ENCODE data around the gene PRKN.
"Not testable (repeated sequence)": the region's sequence is repeated elsewhere in the genome, so short reads cannot be mapped to it uniquely, and the experiment has no call there.

The PRKN gene

DNA sequence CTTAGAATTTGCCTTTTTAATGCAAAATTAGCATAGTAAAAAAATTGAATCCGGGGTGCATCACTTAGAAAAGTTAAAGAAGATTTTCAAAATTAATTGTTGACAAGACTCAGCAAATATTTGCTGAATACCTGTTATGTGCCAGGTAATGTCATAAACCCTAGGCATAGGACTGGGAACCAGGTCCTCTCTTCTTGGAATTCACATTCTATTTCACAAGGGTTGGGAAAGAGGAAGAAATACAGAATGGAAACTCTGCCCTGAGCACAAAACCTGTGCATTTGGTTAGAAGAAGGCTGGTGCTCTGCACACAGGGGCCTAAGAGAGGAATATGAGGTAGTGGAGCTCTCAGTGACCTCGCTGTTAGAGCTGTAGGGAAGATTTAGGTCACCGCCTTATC, 879.9 kb downstream of the PRKN start:
- DNase-seq (ENCODE audit: low read depth in 2 of 2): no peak

DNA sequence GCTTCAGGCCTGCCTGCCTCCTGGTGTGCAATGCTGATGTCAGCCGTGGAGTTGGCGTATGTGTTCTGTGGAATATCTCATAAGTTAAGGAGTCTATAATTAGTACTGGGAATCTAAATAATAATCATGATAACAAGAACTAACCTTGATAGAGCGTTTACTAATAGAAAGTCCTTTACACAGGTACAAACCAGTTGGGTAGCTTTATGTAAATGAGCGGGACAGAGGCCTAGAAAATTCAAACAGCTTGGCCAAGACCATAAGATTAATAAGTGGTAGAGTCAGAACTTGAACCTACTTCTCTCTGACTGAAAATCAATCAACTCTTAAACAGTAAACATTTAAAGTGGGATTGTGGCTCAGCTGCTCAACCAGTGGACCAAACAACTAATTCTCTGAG, 882.8 kb downstream of the PRKN start:
- no peak for DNase-seq (ENCODE audit: low read depth in 2 of 2)

DNA sequence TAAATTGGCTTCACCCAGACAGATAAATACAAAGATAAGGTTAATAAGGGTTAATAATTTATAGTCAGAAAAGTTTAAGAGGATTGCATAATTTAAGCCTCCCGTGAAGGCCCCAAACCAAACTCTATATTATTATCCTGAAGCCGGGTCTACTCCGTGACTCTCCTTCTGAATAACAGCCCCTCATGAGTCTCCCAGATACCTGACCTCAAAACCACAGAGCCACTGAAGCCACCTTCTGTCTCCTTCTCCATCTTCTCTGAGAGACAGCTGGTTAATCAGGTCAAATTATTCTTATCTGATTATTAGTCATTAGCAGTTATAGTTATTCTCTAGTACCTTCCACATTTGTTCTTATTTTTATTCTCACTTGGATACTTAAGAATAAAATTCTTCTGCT, 884.5 kb downstream of the PRKN start:
- DNase-seq (ENCODE audit: low read depth in 2 of 2): no peak

DNA sequence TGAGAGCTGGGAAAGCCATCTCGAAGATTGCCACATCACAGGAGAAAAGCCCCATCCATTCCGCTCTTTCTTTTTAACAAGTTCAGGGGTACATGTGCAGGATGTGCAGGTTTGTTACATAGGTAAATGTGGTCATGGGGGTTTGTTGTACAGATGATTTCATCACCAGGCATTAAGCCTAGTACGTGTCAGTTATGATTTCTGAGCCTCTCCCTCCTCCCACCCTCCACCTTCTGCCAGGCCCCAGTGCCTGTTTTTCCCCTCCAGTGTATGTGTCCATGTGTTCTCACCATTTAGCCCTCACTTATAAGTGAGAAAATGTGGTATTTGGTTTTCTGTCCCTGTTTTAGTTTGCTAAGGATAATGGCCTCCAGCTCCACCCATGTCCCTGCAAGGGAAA, 887.2 kb downstream of the PRKN start:
- no peak for DNase-seq (ENCODE audit: low read depth in 2 of 2)

DNA sequence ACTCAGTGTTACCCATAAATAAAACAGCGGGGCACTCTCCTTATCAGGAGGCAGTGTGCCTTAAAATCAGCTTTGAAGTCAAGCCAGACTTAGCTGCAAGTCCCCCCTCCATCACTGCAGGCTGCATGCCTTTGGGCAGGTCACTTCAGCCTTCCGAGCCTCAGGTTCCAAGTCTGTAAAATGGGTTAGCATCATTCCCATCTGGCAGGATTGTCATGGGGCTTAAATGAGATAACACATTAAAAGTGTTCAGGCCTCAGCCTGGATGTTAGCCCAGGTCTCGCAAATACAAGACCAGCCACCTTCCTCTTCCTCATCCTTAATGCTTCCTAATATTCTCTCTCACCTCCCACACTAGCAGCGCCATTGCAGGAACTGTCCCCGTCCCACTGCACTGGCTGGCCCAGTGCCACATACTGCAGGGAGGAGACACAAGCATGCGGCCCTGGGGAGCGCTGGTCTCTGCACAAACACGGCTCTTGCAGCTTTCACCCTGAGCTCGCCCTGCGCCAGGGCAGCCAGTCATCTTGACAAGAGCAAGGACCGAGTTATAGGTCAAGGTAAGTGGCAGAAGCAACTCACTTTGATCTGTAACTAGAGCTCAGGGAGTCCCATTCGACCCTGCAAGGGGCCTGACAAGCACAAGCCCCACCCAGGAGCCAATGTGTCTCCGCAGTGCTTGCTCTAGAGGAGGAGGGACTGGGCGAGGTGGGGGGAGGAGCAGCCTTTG, 889.1 kb downstream of the PRKN start:
- DNase-seq (ENCODE audit: low read depth in 2 of 2): no peak

DNA sequence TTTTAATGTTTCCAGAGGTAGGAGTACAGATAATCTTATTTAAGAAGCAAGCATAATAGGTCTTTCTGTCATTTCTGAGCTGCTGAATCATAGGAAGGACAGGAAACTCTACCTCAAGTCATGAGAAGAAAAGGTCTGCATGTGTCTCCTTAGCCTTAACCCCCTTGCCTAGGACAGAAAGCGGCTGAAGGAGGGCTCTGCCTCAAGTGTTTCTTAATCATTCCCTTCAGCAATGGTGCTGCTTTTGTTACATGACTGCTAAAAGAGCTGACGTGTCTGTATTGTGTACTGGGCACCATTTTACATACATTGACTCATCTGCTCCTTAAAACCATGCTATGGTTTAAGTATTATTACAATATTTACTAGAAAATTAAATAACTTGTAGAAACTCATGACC, 889.7 kb downstream of the PRKN start:
- no peak for DNase-seq (ENCODE audit: low read depth in 2 of 2)

DNA sequence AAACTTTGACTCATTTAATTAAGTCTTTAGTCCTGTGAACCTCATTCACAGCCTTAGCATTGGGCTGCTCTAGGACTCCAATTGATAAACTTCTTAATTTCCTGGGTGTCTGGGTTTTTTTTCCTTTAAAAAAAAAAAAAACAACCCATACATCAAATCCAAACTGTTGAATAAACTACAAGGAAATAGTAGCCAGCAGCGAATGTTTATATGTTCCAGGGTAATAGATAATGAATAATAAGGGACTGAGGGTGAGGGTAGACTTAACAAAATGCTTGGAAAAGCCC, 890.2 kb downstream of the PRKN start:
- DNase-seq (ENCODE audit: low read depth in 2 of 2): no peak

DNA sequence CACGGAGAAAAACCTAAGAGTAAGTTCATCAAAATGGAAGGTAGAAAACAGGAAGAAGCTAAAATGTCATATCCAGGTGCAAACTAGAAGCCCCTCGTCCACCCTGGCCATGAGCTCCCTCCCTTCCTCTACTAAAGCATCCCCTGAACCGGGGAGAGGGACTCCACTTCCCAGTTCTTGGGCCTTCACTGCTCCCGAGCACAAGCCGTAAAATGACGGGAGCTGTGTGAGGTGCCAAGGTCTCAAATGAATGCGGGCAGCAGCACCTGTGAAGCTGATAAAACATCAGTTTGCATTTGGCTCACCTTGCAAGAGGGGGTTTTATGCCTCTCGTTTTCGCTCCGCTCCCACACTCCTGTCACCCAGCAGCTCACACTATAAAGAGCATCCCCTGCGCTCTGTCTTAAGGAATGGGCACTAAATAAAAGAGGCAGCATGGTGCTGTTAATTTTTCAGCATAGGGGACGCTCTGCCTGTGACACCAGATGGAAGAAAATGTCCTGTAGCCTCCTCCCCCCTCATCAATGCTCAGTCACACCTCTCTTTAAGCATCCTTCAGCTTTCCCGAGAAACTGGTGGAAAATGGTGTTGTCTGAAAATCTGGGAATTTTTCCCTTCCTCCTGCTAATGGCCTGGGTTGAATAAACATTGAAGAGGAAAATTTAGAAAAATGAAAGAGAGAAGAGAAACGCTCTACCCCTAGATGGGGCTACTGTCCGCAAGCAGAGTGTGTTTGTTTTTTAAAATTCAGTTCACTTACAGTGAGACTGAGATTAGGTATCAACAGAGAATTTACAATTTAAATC, 890.7 kb downstream of the PRKN start:
- no peak for DNase-seq (ENCODE audit: low read depth in 2 of 2)

DNA sequence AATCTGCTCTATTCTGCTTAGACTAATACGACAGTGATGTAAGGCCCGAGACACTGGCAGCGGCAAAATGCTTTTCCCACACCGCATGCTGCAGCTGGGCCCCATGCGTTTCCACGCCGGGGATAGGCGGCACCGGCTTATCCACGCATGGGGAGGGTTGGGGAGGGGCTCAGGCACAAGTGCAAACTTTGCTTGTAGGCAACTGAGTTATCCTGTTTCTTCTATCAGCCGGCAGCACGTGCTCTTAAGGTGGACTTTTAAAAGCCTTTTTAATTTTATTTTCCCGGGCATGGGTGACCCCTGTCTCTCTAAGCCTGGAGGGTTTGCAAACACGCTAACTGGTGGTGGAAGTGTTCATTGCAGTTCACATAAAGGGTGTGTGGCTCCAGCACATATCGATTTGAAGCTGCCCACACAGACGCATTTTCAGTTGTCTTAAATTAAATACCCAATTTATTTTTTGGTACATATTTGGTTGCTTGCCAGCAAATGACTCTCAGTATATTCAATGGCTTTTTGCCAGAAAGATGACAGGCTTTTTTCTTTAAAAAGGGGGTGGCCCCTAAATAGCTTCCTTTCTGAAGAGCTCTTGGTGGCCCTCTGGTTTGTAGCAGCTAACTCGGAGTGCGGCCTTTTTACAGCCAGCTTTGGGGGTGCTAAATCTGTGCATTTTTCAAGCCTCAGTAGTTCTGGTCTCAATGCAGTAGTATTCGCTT, 891.9 kb downstream of the PRKN start:
- DNase-seq (ENCODE audit: low read depth in 2 of 2): no peak

DNA sequence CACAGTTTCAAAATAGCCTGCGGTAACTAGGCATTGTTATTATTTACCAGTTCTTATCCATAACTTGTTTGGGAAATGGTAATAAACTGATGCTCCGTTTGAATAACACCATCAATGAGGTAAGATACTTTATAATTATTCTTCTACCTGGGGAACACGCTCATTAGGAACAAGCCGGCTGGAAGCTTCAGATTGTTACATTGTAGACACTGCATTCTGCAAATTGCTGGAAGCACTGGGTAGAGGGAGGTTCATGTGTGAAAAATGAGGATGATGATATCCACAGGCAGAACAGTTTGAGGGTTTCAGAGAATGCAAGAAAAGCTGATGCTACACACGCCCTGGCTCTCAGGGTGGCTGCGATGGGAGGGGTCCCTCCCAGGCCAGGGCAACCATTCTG, 893.1 kb downstream of the PRKN start:
- DNase-seq (ENCODE audit: low read depth in 2 of 2): no peak

DNA sequence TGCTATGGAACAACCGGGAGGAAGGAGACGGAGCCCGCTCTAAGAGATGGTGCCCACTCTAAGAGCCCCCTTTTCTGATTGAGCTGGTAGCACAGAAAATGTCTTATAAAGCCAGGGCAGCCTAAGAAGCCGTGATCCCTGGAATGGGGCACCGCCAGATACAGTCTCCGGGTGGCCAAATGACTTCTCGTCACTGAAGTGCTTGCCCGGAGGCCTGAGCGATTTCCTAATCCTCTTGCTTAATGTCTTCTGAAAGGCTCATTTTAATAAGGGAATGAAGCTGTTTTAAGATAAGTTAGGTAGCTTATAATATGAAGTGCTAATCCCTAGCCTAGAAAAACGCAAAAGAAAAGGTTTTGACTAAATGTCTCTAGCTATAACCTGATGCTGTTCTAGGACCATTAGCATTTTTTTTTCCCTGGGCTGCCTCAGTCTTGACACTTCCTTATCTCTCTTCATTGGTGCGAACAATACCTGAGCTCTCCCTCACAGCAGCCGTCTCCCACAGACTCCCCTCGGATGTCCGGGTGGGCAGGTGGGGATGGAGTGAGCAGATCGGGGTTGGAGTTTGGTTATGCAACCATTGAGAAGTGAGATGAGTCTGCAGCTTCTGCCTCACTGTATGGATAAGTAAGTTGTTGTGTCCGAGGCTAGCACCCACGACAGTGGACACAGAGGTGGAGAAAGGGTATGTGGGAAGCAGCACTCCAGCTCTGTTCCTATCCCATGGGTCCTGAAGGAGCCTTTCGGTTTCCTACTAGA, 894.3 kb downstream of the PRKN start:
- DNase-seq (ENCODE audit: low read depth in 2 of 2): no peak

DNA sequence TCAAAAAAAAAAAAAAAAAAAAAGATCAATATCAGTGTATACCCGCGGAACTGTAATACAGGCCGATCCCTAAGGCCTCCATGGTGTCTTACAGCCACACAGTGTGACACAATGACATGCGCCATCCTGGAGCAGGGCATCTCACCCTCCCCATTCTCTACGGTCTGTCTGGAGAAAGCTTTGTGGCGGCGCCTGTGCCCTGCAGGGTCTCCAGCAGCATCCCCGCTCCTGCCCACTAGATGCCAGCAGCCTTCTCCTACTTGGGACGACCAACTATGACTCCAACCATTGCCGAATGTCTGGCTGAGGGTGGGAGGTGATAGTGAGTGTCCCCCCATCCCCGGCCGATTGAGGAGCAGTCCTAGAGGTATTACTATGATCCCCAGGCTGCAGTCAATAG, 894.9 kb downstream of the PRKN start:
- no peak for DNase-seq (ENCODE audit: low read depth in 2 of 2)

DNA sequence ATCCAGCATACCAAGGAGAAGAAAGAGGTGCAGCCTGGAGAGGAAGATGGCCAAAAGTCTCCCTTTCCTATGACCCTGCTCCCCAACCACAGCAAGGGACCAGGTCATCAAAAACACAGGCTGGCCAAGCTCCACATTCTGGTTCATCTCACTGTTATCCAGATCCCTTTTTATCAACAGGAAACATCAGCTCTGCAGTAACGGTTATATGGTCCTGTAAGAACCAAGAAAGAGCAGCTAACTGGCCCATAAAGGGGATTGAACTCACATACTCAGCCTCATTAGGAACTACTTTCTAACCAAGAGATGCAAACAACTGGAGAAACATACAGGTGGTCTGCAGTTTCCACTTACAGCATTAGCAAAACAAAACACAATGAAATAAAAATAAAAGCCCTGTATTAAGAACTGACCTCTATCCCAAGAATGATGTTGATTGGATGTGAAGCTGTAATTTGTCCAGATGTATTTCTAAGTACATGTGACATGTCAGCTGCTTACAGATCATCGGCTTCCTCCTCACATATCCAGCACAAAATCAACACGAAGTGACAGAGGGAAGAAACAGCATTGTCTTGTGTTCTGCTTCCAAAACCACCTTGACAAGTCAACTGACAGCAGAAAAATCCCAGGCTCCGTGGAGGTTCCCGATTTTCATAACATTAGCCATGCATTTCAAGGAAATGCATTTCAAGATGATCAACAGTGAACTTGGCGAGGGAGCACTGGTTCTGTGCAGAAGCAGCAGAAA, 896.5 kb downstream of the PRKN start:
- no peak for DNase-seq (ENCODE audit: low read depth in 2 of 2)

DNA sequence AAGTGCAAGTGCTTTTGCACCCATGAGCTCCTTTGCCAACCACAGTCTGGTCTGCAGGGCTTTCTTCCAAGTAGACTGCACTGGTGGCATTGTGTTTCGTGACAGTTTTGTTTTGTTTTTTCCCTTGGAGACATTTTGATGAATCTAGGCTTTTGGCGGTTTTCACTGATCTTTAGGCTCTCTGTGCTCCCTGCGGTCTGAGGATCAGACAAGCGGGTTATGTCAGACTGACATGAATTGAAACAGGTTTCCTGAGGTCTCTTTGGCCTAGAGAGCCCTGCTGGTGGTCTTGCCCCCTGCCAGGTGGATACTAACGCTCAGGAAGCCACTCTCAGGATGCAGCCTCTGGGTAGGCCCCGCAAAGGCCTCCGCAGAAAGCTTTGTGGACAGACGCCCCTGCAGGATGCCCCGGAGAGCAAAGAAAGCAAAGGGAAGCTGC, 898.3 kb downstream of the PRKN start:
- DNase-seq (ENCODE audit: low read depth in 2 of 2): no peak

DNA sequence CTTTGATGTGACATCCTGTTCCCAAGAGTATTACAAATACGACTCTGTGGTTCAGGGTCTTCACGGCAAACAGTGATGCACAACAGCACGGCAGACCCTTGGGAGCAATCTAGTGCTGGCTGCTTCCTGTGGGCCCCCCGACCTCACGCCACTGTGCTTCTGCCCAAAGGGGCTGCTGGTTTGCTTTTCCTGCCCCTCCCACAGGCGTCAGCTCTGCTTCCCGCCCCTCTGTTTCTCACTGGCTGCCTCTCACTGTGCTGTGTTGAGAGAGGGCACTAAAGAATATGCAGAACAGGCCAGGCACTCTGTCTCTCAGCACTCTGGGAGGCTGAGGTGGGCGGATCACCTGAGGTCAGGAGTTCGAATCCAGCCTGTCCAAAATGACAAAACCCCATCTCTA, 899.2 kb downstream of the PRKN start:
- no peak for DNase-seq (ENCODE audit: low read depth in 2 of 2)

DNA sequence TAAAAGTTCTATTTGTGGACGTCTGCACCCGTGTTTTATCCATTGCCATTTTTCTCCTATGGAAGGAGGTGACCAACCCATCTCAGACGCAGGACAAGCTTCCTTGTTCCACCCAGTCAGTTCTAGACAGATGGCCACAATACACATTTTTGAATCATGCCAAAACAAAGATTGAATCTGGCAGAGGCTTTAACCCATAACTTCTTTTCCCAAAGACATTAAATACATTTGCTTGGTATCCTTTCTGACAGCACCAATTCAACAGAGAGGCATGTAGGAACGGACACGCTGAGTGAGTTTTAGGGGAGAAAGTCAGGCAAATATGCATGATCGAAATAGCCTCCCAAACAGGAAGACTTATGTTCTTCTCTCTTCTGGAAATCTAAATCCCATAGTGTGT, 901.1 kb downstream of the PRKN start:
- no peak for DNase-seq (ENCODE audit: low read depth in 2 of 2)

DNA sequence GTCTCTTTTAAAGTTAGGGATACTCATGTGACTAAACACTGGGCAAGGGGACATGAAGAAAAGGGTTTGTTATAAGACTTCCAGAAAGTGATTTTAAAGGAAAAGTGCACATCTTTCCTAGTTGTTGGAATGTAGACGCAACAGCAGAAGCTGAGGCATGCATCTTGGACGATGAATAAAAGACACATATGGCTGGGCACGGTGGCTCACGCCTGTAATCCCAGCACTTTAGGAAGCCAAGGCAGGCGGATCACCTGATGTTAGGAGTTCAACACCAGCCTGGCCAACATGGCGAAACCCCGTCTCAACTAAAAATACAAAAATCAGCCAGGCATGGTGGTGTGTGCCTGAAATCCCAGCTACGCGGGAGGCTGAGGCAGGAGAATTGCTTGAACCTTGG, 905.4 kb downstream of the PRKN start:
- DNase-seq (ENCODE audit: low read depth in 2 of 2): not testable (repeated sequence)

DNA sequence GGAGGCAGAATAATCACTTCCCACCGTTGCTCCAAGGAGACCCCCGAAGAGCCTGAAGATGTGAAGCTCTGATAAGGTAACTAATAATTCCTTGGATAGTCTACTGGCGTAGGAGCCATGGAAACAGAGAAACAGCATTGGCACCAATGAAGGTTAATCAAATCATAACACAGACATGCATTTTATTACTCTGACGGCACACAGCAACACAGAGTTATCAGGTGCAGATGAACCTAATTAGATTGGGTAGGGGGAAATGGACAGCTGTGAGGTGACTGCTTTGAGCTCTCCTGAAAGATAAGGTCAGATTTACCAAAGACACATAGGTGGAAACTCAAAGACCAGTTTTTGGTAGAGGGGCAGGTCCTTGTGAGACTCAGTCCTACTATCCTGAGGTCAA, 909.7 kb downstream of the PRKN start:
- no peak for DNase-seq (ENCODE audit: low read depth in 2 of 2)

DNA sequence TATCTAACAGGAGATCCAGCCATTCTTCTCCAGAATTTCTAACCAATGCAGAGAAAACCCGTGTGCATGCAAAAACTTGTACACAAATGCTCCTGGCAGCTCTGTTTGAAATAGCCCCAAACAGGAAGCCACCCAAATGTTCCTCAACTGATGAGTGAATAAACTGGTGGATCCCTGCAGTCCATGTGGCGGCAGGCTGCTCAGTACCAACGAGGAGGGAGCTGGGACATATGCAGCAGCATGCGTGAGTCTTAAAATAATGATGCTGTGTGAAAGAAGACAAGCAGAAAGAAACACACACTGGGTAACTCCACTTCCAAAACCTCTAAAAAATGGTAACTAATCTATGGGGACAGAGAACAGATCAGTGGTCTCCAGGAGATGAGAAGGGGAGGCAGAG, 911.6 kb downstream of the PRKN start:
- no peak for DNase-seq (ENCODE audit: low read depth in 2 of 2)

DNA sequence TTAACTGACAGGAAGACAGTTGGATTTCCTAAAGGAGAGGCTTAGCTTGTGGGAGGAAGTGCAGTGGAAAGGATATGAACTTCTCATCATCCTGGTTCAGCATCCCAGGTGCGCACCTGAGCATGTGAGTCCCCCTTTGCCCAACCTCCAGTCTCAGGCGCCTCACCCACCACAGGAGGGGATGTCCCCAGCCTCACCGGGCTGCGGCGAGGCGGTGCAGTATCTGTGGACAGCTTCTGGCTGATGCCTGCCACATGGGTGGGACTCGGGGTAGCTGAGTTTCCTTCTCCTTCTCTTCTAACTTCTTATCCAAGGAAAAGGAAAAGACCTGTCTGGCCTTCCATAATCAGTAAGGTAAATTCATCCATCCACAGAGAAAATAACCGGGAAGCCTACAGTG, 914.4 kb downstream of the PRKN start:
- DNase-seq (ENCODE audit: low read depth in 2 of 2): no peak

DNA sequence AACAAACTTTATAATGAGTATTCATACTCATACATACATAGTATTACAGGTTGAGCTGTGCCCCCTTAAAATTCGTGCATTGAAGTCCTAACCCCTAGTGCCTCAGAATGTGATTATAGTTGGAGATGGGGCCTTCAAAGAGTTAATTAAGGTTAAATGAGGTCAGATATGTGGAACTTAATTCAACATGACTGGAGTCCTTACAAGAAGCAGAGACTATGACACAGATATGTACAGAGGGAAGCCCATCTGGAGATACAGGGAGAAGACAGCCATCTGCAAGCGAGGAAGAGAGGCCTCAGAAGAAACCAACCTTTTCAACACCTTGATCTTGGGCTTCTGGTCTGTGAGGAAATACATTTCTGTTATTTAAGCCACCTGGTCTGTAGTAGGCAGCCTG, 917.6 kb downstream of the PRKN start:
- no peak for DNase-seq (ENCODE audit: low read depth in 2 of 2)

DNA sequence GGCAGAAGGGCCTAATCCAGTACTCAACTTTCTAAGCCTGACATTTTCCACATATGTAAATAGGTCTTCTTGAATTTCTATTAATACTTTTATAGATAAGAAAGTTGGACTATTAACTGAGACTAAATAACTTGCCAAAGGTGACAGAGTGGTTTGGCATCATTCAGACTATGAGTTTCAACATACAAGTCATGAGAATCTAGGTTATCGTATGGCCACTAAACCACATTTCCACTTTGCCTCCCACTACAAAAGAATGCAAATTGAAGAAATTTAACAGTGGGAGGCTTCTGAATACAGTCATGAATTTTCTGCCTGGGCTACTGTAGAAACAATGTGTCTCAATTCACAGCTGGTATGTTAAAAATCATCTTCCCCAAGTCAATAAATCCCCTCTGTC, 922.7 kb downstream of the PRKN start:
- peak in 1 of 2 experiments; percentile 0 for DNase-seq (ENCODE audit: low read depth in 2 of 2)
